Peyer's patch (tissue), 4 donors: ENCODE results near the gene RPTOR. TPM values are rescaled to one million over a fixed set of nuclear protein-coding genes. Genes with fewer than 3 reads are reported as not detected.

Experiments
- DNase-seq, 3 donors: peaks; one replicate each; pipeline ENCODE4 v3.0.0-alpha.2; 2017 to 2019
- H3K27ac ChIP-seq, 4 donors: fragments of 200-600 bp; sonication (generic); one replicate each; pipeline ENCODE4 v1.5.1; 2016 to 2019
- H3K27me3 ChIP-seq, 2 donors: fragments of 200-600 bp; sonication (generic); one replicate each; pipeline ENCODE4 v1.5.1; 2019
- H3K36me3 ChIP-seq, 3 donors: fragments of 200-600 bp; sonication (generic); one replicate each; pipeline ENCODE4 v1.5.1; 2016 to 2019
- H3K4me1 ChIP-seq, 4 donors: fragments of 200-600 bp; sonication (generic); one replicate each; pipeline ENCODE4 v1.5.1; 2016 to 2019
- H3K4me3 ChIP-seq, 4 donors: fragments of 200-600 bp; sonication (generic); 1 replicate in 3 of 4; 2 replicates in 1 of 4; pipeline ENCODE4 v1.5.1; 2016 to 2019; ENCODE audit warnings: mild to moderate bottlenecking in 1 of 4
- H3K9me3 ChIP-seq, 4 donors: fragments of 200-600 bp; sonication (generic); one replicate each; pipeline ENCODE4 v1.5.1; 2016 to 2019; ENCODE audit warnings: mild to moderate bottlenecking in 1 of 4
- CTCF ChIP-seq, 6 experiments: fragments of 450-650 bp in 4 of 6; fragments of 200-600 bp in 2 of 6; sonication (generic) in 1 of 6; IDR thresholded peaks; one replicate each; pipeline ENCODE4 v1.5.1; 2017 to 2019; ENCODE audit warnings: antibody characterized with exemption in 6 of 6, mild to moderate bottlenecking in 3 of 6, moderate library complexity in 1 of 6
- POLR2A ChIP-seq, 2 donors: fragments of 450-650 bp; IDR thresholded peaks; one replicate each; pipeline ENCODE4 v1.5.1; 2017; ENCODE audit warnings: antibody characterized with exemption in 2 of 2, mild to moderate bottlenecking in 2 of 2, moderate library complexity in 2 of 2
- total RNA-seq, 4 donors: library from RNA; depleted of rRNA; stranded (reverse); fragments of >200 nt; gene quantifications; one replicate each; pipeline ENCODE4 v1.1.0, GENCODE V29; 2016

RPTOR gene
- total RNA-seq, 4 donors from 2014 or later, result 42.4 to 73.6 (median 64.2) TPM

- Histone ChIP-seq H3K4me1 (peaks cover 0 to 12% (median 5%) of the 10 kb centered on the region in 4 donors), H3K9me3 (no peaks in the 10 kb centered on the region)
Measured at GRCh38 chr17:80977172-80977571, 432.5 kb downstream of the RPTOR start.

GRCh38 chr17:80978499-80979497, 434.2 kb downstream of the RPTOR start:
- H3K4me1 ChIP-seq, result peaks cover 0 to 12% (median 5%) of the 10 kb centered on the region in 4 donors
- no peaks in the 10 kb centered on the region for H3K36me3 ChIP-seq
- H3K27ac ChIP-seq, result no peak overlapping the region
- no peak for TF ChIP-seq POLR2A (IDR thresholded peaks at IDR 0.05)
- TF ChIP-seq CTCF (IDR thresholded peaks at IDR 0.05), result no peak
- H3K9me3 ChIP-seq, result no peaks in the 10 kb centered on the region
- H3K27me3 ChIP-seq, result no peaks in the 10 kb centered on the region
- no peak overlapping the region for H3K4me3 ChIP-seq
- DNase-seq, result no peak

More at GRCh38 chr17:80977172-80977571, 432.5 kb downstream of the RPTOR start:
- H3K36me3 ChIP-seq, result no peaks in the 10 kb centered on the region
- no peak overlapping the region for H3K4me3 ChIP-seq
- TF ChIP-seq POLR2A (IDR thresholded peaks at IDR 0.05) (no peak), CTCF (IDR thresholded peaks at IDR 0.05) (no peak)
- H3K27ac ChIP-seq, result no peak overlapping the region
- H3K27me3 ChIP-seq, result no peaks in the 10 kb centered on the region
- DNase-seq, result no peak

GRCh38 chr17:80979547-80980378, 435.1 kb downstream of the RPTOR start:
- no peak overlapping the region for H3K4me3 ChIP-seq
- H3K27me3 ChIP-seq, result no peaks in the 10 kb centered on the region
- H3K27ac ChIP-seq, result no peak overlapping the region
- TF ChIP-seq POLR2A (IDR thresholded peaks at IDR 0.05) (no peak), CTCF (IDR thresholded peaks at IDR 0.05) (no peak)
- peaks cover 0 to 12% (median 5%) of the 10 kb centered on the region in 4 donors for H3K4me1 ChIP-seq
- H3K36me3 ChIP-seq, result no peaks in the 10 kb centered on the region
- H3K9me3 ChIP-seq, result no peaks in the 10 kb centered on the region
- no peak for DNase-seq

- TF ChIP-seq CTCF (IDR thresholded peaks at IDR 0.05) (no peak), POLR2A (IDR thresholded peaks at IDR 0.05) (no peak)
- H3K27me3 ChIP-seq, result no peaks in the 10 kb centered on the region
- H3K36me3 ChIP-seq, result no peaks in the 10 kb centered on the region
- no peak for DNase-seq
- H3K27ac ChIP-seq, result no peak overlapping the region
- peaks cover 0 to 12% (median 5%) of the 10 kb centered on the region in 4 donors for H3K4me1 ChIP-seq
- H3K9me3 ChIP-seq, result no peaks in the 10 kb centered on the region
- no peak overlapping the region for H3K4me3 ChIP-seq
Measured at GRCh38 chr17:80980397-80981061, 435.9 kb downstream of the RPTOR start.
